A549 (cell line): ENCODE measurements around the gene GABBR2. TPM values are rescaled to one million over a fixed set of nuclear protein-coding genes. Genes with fewer than 3 reads are reported as not detected.
A peak's percentile ranks its signal among the peaks of the same experiment; 100 is the strongest.

ENCODE experiments used
- ATAC-seq, 2 experiments: fragments of 200-7000 bp in 1 of 2; fragments of >200 bp in 1 of 2; cut with Nextera tagmentation in 1 of 2; cut with Tn5 transposase in 1 of 2; 3 replicates each; pipeline versions ENCODE4 v1.8.0 to v1.9.1; 2018 to 2020; ENCODE audit warnings: mild to moderate bottlenecking in 1 of 2, moderate library complexity in 1 of 2
- CTCF ChIA-PET: fragments of 300-600 bp; sonication (Branson Sonifier 250); formaldehyde crosslinking; extraction: SDS; loops from one replicate; lab custom pipeline; 2021; ENCODE audit warnings: antibody characterized with exemption, inconsistent platforms; lab: Yijun Ruan, JAX
- POLR2A ChIA-PET: fragments of 350-600 bp; formaldehyde crosslinking; extraction: SDS; loops from one replicate; lab custom pipeline; 2021; ENCODE audit warnings: antibody characterized with exemption, inconsistent platforms; lab: Yijun Ruan, JAX
- DNase-seq, 2 experiments: peaks; one replicate each; pipeline versions ENCODE4 v3.0.0 to v3.0.0-alpha.2; 2011 to 2016; ENCODE audit warnings: low read depth in 1 of 2, low spot score in 1 of 2
- FAIRE-seq: peaks from 2 replicates; lab custom pipeline; 2011; peaks lifted over from hg19 to GRCh38; lab: Jason Lieb, UNC
- H3K27ac ChIP-seq, 2 experiments: fragments of >200 bp; sonication (Bioruptor Twin); formaldehyde crosslinking; 3 replicates each; pipeline ENCODE4 v1.5.1; 2016 to 2017
- H3K4me1 ChIP-seq: fragments of >200 bp; sonication (Bioruptor Twin); formaldehyde crosslinking; 3 replicates; pipeline ENCODE4 v1.6.1; 2016
- H3K4me2 ChIP-seq: fragments of >200 bp; sonication (Bioruptor Twin); formaldehyde crosslinking; 3 replicates; pipeline ENCODE4 v1.6.1; 2016
- H3K4me3 ChIP-seq: fragments of >200 bp; sonication (Bioruptor Twin); formaldehyde crosslinking; 3 replicates; pipeline ENCODE4 v1.5.1; 2016
- H3K9me3 ChIP-seq: fragments of >200 bp; sonication (Bioruptor Twin); formaldehyde crosslinking; 3 replicates; pipeline ENCODE4 v1.6.1; 2016
- CBX2 ChIP-seq: fragments of 200-600 bp; sonication (generic); IDR thresholded peaks from 2 replicates; pipeline ENCODE4 v1.6.1; 2016; ENCODE audit warnings: low read depth, mild to moderate bottlenecking, borderline replicate concordance
- CBX8 ChIP-seq: fragments of 200-600 bp; sonication (generic); IDR thresholded peaks from 2 replicates; pipeline ENCODE4 v1.6.1; 2016
- CEBPB ChIP-seq, 2 experiments: fragments of >200 bp in 1 of 2; sonication (Bioruptor Twin) in 1 of 2; formaldehyde crosslinking in 1 of 2; IDR thresholded peaks; 2 replicates each; pipeline ENCODE4 v1.6.1; 2012 to 2016
- CHD4 ChIP-seq: fragments of 200-600 bp; sonication (generic); IDR thresholded peaks from 2 replicates; pipeline ENCODE4 v1.6.1; 2016; ENCODE audit warnings: antibody characterized with exemption, mild to moderate bottlenecking, borderline replicate concordance
- EHF ChIP-seq: fragments of 250-450 bp; sonication (Bioruptor Pico); IDR thresholded peaks from 2 replicates; pipeline ENCODE4 v1.5.0; 2020; ENCODE audit warnings: mild to moderate bottlenecking
- ELK1 ChIP-seq: fragments of 150-350 bp; IDR thresholded peaks from 2 replicates; pipeline ENCODE4 v1.6.1; 2014; ENCODE audit warnings: low read depth, mild to moderate bottlenecking, low read length
- FOXS1 ChIP-seq: fragments of 250-450 bp; sonication (Bioruptor Pico); IDR thresholded peaks from 2 replicates; pipeline ENCODE4 v1.5.0; 2020; ENCODE audit warnings: mild to moderate bottlenecking, moderate library complexity
- GATA3 ChIP-seq: IDR thresholded peaks from 2 replicates; pipeline ENCODE4 v1.6.1; 2012; ENCODE audit warnings: borderline replicate concordance
- HEYL ChIP-seq: fragments of 250-450 bp; sonication (Bioruptor Pico); IDR thresholded peaks from 2 replicates; pipeline ENCODE4 v1.8.0; 2021; ENCODE audit warnings: mild to moderate bottlenecking, moderate library complexity
- HOXB5 ChIP-seq: fragments of 250-450 bp; sonication (Bioruptor Pico); IDR thresholded peaks from 2 replicates; pipeline ENCODE4 v1.5.0; 2020; ENCODE audit warnings: mild to moderate bottlenecking, moderate library complexity
- JUN ChIP-seq, 2 experiments: fragments of >200 bp; sonication (Bioruptor Twin); formaldehyde crosslinking; IDR thresholded peaks; 2 replicates in 1 of 2; 3 replicates in 1 of 2; pipeline ENCODE4 v1.6.1; 2016 to 2017
- JUNB ChIP-seq: fragments of >200 bp; sonication (Bioruptor Twin); formaldehyde crosslinking; IDR thresholded peaks from 2 replicates; pipeline ENCODE4 v1.6.1; 2016
- KDM5A ChIP-seq: fragments of 200-600 bp; sonication (generic); IDR thresholded peaks from 2 replicates; pipeline ENCODE4 v1.6.1; 2016; ENCODE audit warnings: antibody characterized with exemption, mild to moderate bottlenecking
- MAX ChIP-seq: IDR thresholded peaks from 2 replicates; pipeline ENCODE4 v1.6.1; 2012
- MAZ ChIP-seq: fragments of 150-350 bp; IDR thresholded peaks from 2 replicates; pipeline ENCODE4 v1.6.1; 2014; ENCODE audit warnings: antibody characterized with exemption, low read depth, low read length, borderline replicate concordance
- MYC ChIP-seq: IDR thresholded peaks from 2 replicates; pipeline ENCODE4 v1.6.1; 2012; ENCODE audit warnings: mild to moderate bottlenecking, inconsistent platforms, low read length, improper control_type of control experiment, borderline replicate concordance
- NFE2L2 ChIP-seq: fragments of 150-350 bp; conservative IDR thresholded peaks from 2 replicates; pipeline ENCODE4 v1.6.1; 2014; ENCODE audit warnings: low read length
- NR3C1 ChIP-seq: fragments of >200 bp; sonication (Bioruptor Twin); formaldehyde crosslinking; IDR thresholded peaks from 3 replicates; pipeline ENCODE4 v1.6.1; 2017
- POLR2AphosphoS2 ChIP-seq: conservative IDR thresholded peaks from 2 replicates; pipeline ENCODE4 v1.6.1; 2012; ENCODE audit warnings: low read length, improper control_type of control experiment, inconsistent platforms
- RAD21 ChIP-seq, 2 experiments: fragments of >200 bp in 1 of 2; sonication (Bioruptor Twin) in 1 of 2; formaldehyde crosslinking in 1 of 2; IDR thresholded peaks in 1 of 2; conservative IDR thresholded peaks in 1 of 2; 2 replicates in 1 of 2; 3 replicates in 1 of 2; pipeline ENCODE4 v1.6.1; 2012 to 2018; ENCODE audit warnings: inconsistent platforms in 1 of 2
- RNF2 ChIP-seq: fragments of 200-600 bp; sonication (generic); IDR thresholded peaks from 2 replicates; pipeline ENCODE4 v1.6.1; 2016; ENCODE audit warnings: low read depth, mild to moderate bottlenecking, antibody characterized with exemption, moderate library complexity, borderline replicate concordance
- SREBF2 ChIP-seq: fragments of 450-650 bp; IDR thresholded peaks from 2 replicates; pipeline ENCODE4 v1.6.1; 2014; ENCODE audit warnings: mild to moderate bottlenecking, moderate library complexity
- TP53 ChIP-seq: fragments of 250-450 bp; sonication (Bioruptor Pico); IDR thresholded peaks from 2 replicates; pipeline ENCODE4 v1.5.0; 2021; ENCODE audit warnings: mild to moderate bottlenecking, moderate library complexity
- ZFP36 ChIP-seq: fragments of 450-650 bp; IDR thresholded peaks from 2 replicates; pipeline ENCODE4 v1.6.1; 2014; ENCODE audit warnings: borderline replicate concordance; ENCODE audit not compliant: partially characterized antibody
- ZSCAN20 ChIP-seq: fragments of 250-450 bp; sonication (Bioruptor Pico); IDR thresholded peaks from 2 replicates; pipeline ENCODE4 v1.8.0; 2022; ENCODE audit warnings: mild to moderate bottlenecking, moderate library complexity
- WGBS: methylation state at CpG from one replicate; pipeline ENCODE4 v1.1.6; 2017; ENCODE audit errors: missing lambda C conversion rate; 5-methylcytosine and 5-hydroxymethylcytosine counted together
- polyA plus RNA-seq, 4 experiments: library from polyadenylated mRNA; depleted of rRNA in 3 of 4; stranded (reverse); fragments of >200 nt; fragmentation: RNase III in 1 of 4; extraction: RNeasy Plus Mini Kit Qiagen cat#74134 plus additional on column Dnase treatment in 1 of 4; gene quantifications; 2 replicates in 3 of 4; 3 replicates in 1 of 4; pipeline ENCODE4 v1.2.3, GENCODE V29; 2011 to 2017
- TF ChIP-seq, protein P1 (sequence below): fragments of 250-450 bp; sonication (Bioruptor Pico); IDR thresholded peaks from 2 replicates; pipeline ENCODE4 v1.5.0; 2020; ENCODE audit warnings: low read depth, mild to moderate bottlenecking, moderate library complexity
- TF ChIP-seq, protein P2 (sequence below): fragments of 200-600 bp; sonication (generic); IDR thresholded peaks from 2 replicates; pipeline ENCODE4 v1.6.1; 2016; ENCODE audit warnings: antibody characterized with exemption, mild to moderate bottlenecking, moderate library complexity
- TF ChIP-seq, protein P3 (sequence below): IDR thresholded peaks from 2 replicates; pipeline ENCODE4 v1.6.1; 2012

GABBR2 gene
- polyA plus RNA-seq, 2 of the 4 experiments (the other 2 are of a cell fraction) = 0.08 to 0.57 TPM

- Histone ChIP-seq H3K9me3 (no peaks in the 10 kb centered on the region), H3K4me3 (no peak overlapping the region), H3K4me1 (peaks cover 29% of the 10 kb centered on the region), H3K27ac (peak overlapping the region in 1 of 2 experiments; percentile 81; a peak in 3 of 6 replicates)
- DNase-seq = no peak
- 72% methylated on average over 5 of the region's 5 CpGs for WGBS
- no peak for FAIRE-seq
- no peak for ATAC-seq
- TF ChIP-seq, protein P1, sequence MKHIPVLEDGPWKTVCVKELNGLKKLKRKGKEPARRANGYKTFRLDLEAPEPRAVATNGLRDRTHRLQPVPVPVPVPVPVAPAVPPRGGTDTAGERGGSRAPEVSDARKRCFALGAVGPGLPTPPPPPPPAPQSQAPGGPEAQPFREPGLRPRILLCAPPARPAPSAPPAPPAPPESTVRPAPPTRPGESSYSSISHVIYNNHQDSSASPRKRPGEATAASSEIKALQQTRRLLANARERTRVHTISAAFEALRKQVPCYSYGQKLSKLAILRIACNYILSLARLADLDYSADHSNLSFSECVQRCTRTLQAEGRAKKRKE = no peak
- TF ChIP-seq, protein P2, sequence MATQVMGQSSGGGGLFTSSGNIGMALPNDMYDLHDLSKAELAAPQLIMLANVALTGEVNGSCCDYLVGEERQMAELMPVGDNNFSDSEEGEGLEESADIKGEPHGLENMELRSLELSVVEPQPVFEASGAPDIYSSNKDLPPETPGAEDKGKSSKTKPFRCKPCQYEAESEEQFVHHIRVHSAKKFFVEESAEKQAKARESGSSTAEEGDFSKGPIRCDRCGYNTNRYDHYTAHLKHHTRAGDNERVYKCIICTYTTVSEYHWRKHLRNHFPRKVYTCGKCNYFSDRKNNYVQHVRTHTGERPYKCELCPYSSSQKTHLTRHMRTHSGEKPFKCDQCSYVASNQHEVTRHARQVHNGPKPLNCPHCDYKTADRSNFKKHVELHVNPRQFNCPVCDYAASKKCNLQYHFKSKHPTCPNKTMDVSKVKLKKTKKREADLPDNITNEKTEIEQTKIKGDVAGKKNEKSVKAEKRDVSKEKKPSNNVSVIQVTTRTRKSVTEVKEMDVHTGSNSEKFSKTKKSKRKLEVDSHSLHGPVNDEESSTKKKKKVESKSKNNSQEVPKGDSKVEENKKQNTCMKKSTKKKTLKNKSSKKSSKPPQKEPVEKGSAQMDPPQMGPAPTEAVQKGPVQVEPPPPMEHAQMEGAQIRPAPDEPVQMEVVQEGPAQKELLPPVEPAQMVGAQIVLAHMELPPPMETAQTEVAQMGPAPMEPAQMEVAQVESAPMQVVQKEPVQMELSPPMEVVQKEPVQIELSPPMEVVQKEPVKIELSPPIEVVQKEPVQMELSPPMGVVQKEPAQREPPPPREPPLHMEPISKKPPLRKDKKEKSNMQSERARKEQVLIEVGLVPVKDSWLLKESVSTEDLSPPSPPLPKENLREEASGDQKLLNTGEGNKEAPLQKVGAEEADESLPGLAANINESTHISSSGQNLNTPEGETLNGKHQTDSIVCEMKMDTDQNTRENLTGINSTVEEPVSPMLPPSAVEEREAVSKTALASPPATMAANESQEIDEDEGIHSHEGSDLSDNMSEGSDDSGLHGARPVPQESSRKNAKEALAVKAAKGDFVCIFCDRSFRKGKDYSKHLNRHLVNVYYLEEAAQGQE = no peak
- TF ChIP-seq NR3C1 (no peak), CEBPB (IDR thresholded peaks at IDR 0.05) (no peak), NFE2L2 (no peak), SREBF2 (no peak), POLR2AphosphoS2 (no peak), MYC (no peak), JUN (IDR thresholded peaks at IDR 0.05) (no peak), HOXB5 (no peak), HEYL (no peak), GATA3 (no peak), MAX (no peak), RAD21 (conservative IDR thresholded peaks at IDR 0.05 in 1 of 2, IDR thresholded peaks at IDR 0.05 in 1 of 2) (no peak), MAZ (no peak), KDM5A (no peak), FOXS1 (CRISPR knock-in tag) (no peak)
- TF ChIP-seq, all 56 proteins: peak for 0
- POLR2A ChIA-PET = no interaction called here
- H3K4me2 ChIP-seq = no peak overlapping the region
- CTCF ChIA-PET = interaction anchor here (0.9 to 2.1 kb wide), 3 partner anchors 14 to 166 kb away, joined by 3 to 6 read pairs (median 4); no protein-coding TSS in a partner anchor
Measured at GRCh38 chr9:98482226-98482625, 226.5 kb downstream of the GABBR2 start.

DNA sequence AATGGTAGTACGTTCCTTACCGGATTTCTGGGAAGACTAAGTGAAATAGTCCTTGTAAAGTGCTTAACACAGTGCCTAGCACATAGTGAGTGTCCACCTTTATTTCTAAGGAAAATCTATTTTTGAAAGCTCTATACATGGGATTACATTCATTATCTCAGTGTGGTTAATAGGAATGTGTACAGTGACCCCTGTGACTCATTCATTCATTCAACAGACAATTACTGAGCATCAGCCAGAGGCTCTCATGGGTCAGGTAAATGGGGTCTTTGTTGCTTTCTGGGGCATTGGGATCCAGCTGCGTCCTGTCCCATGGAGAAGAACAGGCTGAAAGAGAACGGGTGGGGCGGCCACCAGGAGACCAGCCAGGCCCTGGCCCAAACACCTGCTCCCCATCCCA, 227.1 kb downstream of the GABBR2 start:
- peak overlapping the region; percentile 61 to 81; a peak in 5 of 6 replicates for H3K27ac ChIP-seq
- 66% methylated on average over 4 of the region's 5 CpGs for WGBS
- ATAC-seq = no peak
- TF ChIP-seq ZSCAN20 (CRISPR knock-in tag) (no peak), TP53 (CRISPR knock-in tag) (no peak), CBX8 (no peak), JUNB (no peak), KDM5A (no peak), EHF (no peak), SREBF2 (no peak), RAD21 (conservative IDR thresholded peaks at IDR 0.05 in 1 of 2, IDR thresholded peaks at IDR 0.05 in 1 of 2) (no peak), RNF2 (no peak), CBX2 (no peak), CHD4 (no peak), ZFP36 (no peak), ELK1 (no peak), MAX (no peak), GATA3 (no peak)
- TF ChIP-seq, protein P1 = no peak
- TF ChIP-seq, protein P3, sequence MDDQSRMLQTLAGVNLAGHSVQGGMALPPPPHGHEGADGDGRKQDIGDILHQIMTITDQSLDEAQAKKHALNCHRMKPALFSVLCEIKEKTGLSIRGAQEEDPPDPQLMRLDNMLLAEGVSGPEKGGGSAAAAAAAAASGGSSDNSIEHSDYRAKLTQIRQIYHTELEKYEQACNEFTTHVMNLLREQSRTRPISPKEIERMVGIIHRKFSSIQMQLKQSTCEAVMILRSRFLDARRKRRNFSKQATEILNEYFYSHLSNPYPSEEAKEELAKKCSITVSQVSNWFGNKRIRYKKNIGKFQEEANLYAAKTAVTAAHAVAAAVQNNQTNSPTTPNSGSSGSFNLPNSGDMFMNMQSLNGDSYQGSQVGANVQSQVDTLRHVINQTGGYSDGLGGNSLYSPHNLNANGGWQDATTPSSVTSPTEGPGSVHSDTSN = no peak
- H3K4me3 ChIP-seq = no peak overlapping the region
- H3K9me3 ChIP-seq = no peaks in the 10 kb centered on the region
- ChIA-PET POLR2A (no interaction called here), CTCF (interaction anchor here (0.7 to 2.1 kb wide), 3 partner anchors 14 to 166 kb away, joined by 4 to 6 read pairs (median 4); no protein-coding TSS in a partner anchor)
- H3K4me1 ChIP-seq = peaks cover 29% of the 10 kb centered on the region
- H3K4me2 ChIP-seq = no peak overlapping the region; the same call in 2 of the 3 replicates
- no peak for DNase-seq
- no peak for FAIRE-seq
